ENCODE measurements around the gene UBE2QL1.

The UBE2QL1 gene

DNA sequence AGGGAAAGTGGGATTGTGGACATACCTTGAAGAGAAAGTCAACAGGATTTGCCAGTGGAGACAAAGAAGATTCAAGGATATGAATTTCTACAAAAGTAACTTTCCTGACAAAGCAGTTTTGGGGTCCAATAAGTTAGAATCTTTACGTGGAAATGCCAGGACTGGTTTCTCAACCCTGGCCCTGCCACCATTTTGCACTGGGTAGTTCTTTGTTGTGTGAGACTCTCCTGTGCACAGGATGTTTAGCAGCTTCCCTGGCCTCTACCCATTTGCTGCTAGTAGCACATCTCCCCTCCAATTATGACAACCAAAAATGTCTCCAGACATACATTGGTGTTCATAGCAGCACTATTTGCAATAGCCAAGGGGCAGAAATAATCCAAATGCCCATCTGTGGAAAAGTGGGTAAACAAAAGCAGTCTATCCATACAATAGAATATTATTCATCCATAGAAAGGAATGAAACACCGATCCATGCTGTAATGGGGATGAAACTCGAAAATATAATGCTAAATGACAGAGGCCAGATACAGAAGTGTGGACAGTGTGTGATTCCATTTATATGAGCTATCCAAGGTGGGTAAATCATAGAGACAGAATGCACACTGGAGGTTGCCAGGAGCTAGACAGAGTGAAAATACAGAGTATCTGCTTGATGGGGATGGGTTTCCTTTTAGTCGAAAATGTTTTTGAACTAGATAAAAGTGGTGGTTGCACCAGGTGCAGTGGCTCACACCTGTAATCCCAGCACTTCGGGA is 92.8 kb downstream of the UBE2QL1 start:
- FAIRE-seq: no peak

DNA sequence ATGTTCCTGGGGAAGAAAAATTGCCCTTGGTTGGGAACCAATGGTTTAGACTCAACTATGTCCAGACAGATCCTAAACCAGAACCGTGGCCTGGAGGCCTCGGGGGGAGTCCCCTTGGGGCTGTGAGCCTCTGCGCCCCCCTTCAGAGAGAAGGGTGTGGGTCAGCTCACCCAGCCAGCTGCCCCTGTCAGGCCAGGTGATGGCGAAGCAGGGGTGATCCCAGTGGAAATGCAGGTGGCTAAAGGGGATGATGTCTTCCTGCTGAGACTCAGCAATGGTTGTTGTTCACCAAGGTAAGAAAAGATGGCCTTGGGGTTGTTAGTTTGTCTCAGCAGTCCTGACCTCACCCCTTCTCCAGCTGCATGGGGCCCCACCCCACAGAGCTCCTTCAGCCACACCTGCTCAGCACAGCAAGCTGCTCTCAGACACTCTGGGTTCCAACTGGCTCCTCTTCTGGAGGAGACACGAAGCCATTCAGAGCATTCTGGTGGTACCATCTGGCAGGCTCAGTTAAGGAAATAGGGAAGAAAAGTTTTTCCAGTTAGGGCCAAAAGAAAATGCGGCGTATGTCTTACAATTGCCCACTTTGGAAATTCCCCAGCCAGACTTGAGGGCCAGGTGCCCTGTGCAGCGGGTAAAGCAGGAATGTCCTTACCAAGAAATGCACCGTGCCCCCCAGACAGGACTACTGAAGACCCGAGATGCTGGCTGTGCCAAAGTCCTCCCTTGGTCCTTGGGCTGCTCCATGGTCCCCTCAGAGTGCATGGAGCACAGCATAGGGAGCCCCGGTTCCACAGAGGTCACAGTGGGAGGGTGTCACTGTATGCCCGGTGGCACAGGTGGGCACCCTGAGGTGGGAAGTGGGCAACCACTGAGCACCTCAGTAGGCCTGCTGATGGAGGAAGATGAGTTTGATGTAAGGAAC is 94.0 kb downstream of the UBE2QL1 start:
- FAIRE-seq: no peak

DNA sequence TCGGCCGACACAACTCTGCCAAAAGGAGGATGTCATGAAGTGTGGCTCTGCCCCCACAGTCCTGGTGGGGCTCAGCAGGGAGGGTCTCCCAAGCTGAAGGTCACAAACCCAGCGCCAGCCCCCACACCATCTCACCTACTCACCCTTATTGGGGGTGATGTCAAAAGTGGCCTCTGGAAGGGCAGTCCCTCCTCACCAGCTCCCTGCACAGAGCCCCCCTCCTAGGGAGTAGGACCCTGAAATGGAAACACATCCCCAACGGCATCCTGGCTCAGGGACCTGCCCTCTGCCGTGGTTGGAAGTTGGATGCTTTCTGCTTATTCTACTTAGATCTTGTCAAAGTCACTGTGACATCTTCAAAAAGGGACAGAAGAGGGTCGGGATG is 94.7 kb downstream of the UBE2QL1 start:
- FAIRE-seq: no peak

DNA sequence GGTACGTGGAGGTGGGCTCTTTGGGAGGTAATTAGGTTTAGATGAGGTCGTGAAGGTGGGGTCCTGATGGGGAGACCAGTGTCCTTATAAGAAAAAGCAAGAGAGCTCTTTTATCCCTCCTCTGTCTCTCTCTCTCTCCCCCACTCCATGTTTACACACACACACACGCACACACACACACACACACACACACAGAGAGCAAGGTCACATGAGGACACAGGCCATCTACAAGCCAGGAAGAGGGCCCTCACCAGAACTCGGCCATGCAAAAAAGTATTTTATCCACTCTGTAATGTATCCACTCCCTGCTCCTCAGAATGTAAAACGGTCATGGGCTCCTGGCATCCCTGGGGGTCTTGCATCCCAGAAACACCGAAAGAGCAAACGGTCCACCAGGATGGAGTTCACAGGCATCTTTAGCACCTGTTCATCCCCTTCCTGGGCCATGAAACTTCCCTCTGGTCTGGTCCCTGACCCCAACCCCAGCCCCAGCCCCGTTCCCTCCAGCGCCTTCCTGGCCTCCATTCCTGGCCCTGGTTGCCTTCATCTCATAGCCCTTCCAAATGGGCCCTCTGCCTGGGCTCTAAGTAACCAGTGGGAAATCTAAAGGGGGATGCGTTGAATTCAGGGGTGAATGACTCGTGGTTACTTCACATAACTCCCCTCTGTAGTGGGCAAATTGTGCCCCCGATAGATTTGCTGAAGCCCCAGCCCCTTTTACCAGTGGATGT is 95.3 kb downstream of the UBE2QL1 start:
- FAIRE-seq: no peak
